Fibroblast of pulmonary artery (primary cell): ENCODE results near the gene SYS1.

Source experiments
- DNase-seq: peaks from one replicate; pipeline ENCODE4 v3.0.0-alpha.2; 2010; ENCODE audit warnings: low read depth
- H3K4me3 ChIP-seq: replicated peaks from 2 replicates; pipeline ENCODE4 v1.5.1; 2011; ENCODE audit warnings: low read depth, mild to moderate bottlenecking, control low read depth, low read length, moderate library complexity
- CTCF ChIP-seq: IDR thresholded peaks from 2 replicates; pipeline ENCODE4 v1.5.1; 2011; ENCODE audit warnings: mild to moderate bottlenecking, control low read depth, low read length, inconsistent platforms; ENCODE audit errors: missing control alignments

The SYS1 gene

GRCh38 chr20:45407783-45408645 is 45.1 kb downstream of the SYS1 start, which contains the start of gene DBNDD2:
DBNDD2 (plus strand) TSS chr20:45408289; CDS start chr20:45408468, 179 bp downstream.
- no peak for DNase-seq
- TF ChIP-seq CTCF: no peak

GRCh38 chr20:45408646-45409213 is 45.8 kb downstream of the SYS1 start:
- H3K4me3 ChIP-seq: no peak overlapping the region
- no peak for DNase-seq
- TF ChIP-seq CTCF: no peak

More at GRCh38 chr20:45407783-45408645, 45.1 kb downstream of the SYS1 start, which contains the start of gene DBNDD2:
- peak within 1 kb of the TSS; percentile 57 for H3K4me3 ChIP-seq

- no peak overlapping the region for H3K4me3 ChIP-seq
- DNase-seq: no peak
- no peak for TF ChIP-seq CTCF
These were observed 46.7 kb downstream of the SYS1 start for GRCh38 chr20:45409521-45410272.

- TF ChIP-seq CTCF: no peak
- H3K4me3 ChIP-seq: no peak overlapping the region
- no peak for DNase-seq
These were observed 47.9 kb downstream of the SYS1 start for GRCh38 chr20:45410887-45411286.

- H3K4me3 ChIP-seq: no peak overlapping the region
- no peak for TF ChIP-seq CTCF
- DNase-seq: no peak
These were observed 49.7 kb downstream of the SYS1 start for GRCh38 chr20:45412653-45413052.

- H3K4me3 ChIP-seq: no peak overlapping the region
- no peak for TF ChIP-seq CTCF
- no peak for DNase-seq
These were observed 50.5 kb downstream of the SYS1 start for GRCh38 chr20:45413479-45413878.
